Prostate gland (tissue), 2 donors: Measurements from ENCODE around the gene CFD. TPM values are rescaled to one million over a fixed set of nuclear protein-coding genes. Genes with fewer than 3 reads are reported as not detected.
A peak's percentile ranks its signal among the peaks of the same experiment; 100 is the strongest.
"Not testable (repeated sequence)": the region's sequence is repeated elsewhere in the genome, so short reads cannot be mapped to it uniquely, and the experiment has no call there.

Experiments
- DNase-seq: peaks from one replicate; pipeline ENCODE4 v3.0.0-alpha.2; 2019; ENCODE audit warnings: low spot score
- H3K27ac ChIP-seq, 2 donors: fragments of 200-600 bp; sonication (generic); 2 replicates each; pipeline ENCODE4 v1.5.1; 2017 to 2019
- H3K27me3 ChIP-seq: fragments of 200-600 bp; sonication (generic); replicated peaks from 2 replicates; pipeline ENCODE4 v1.5.1; 2019; ENCODE audit not compliant: insufficient read depth
- H3K36me3 ChIP-seq, 2 donors: fragments of 200-600 bp; sonication (generic); 1 replicate in 1 of 2; 2 replicates in 1 of 2; pipeline versions ENCODE4 v1.5.1 to v1.8.1; 2017 to 2019
- H3K4me1 ChIP-seq: fragments of 200-600 bp; sonication (generic); replicated peaks from 2 replicates; pipeline ENCODE4 v1.5.1; 2019
- H3K4me3 ChIP-seq, 2 donors: fragments of 200-600 bp; sonication (generic); 2 replicates each; pipeline ENCODE4 v1.5.1; 2017 to 2019
- H3K9me3 ChIP-seq: fragments of 200-600 bp; sonication (generic); 2 replicates; pipeline ENCODE4 v1.5.1; 2017
- POLR2A ChIP-seq: fragments of 450-650 bp; IDR thresholded peaks from one replicate; pipeline ENCODE4 v1.6.1; 2016; ENCODE audit warnings: antibody characterized with exemption, mild to moderate bottlenecking
- POLR2AphosphoS5 ChIP-seq: sonication (generic); formaldehyde crosslinking; IDR thresholded peaks from one replicate; pipeline ENCODE4 v1.6.1; 2017; ENCODE audit warnings: antibody characterized with exemption
- WGBS: methylation state at CpG from one replicate; pipeline ENCODE4 v1.1.5; 2018; 5-methylcytosine and 5-hydroxymethylcytosine counted together
- intact Hi-C: fragments of 100-400 bp; cut with DNase I; formaldehyde crosslinking; loops from one replicate; pipeline ENCODE4 v1.14.2; 2022
- total RNA-seq, 2 donors: library from RNA; depleted of rRNA; stranded (reverse); fragments of >200 nt; gene quantifications; one replicate each; pipeline ENCODE4 v1.1.0, GENCODE V29; 2016
- TF ChIP-seq, protein P1 (sequence below), 4 experiments: fragments of 200-600 bp in 2 of 4; fragments of 450-650 bp in 2 of 4; sonication (generic) in 2 of 4; IDR thresholded peaks; 1 replicate in 3 of 4; 2 replicates in 1 of 4; pipeline ENCODE4 v1.5.1; 2016 to 2019; ENCODE audit warnings: antibody characterized with exemption in 4 of 4, mild to moderate bottlenecking in 2 of 4, moderate library complexity in 2 of 4

Gene CFD
- total RNA-seq, 2 donors from 2014 or later, result 92.2 to 167 TPM

DNA sequence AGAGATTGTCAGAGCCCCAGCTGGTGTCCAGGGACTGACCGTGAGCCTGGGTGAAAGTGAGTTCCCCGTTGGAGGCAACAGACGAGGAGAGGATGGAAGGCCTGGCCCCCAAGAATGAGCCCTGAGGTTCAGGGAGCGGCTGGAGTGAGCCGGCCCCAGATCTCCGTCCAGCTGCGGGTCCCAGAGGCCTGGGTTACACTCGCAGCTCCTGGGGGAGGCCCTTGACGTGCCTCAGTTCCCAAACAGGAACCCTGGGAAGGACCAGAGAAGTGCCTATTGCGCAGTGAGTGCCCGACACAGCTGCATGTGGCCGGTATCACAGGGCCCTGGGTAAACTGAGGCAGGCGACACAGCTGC, 8.5 kb upstream of the CFD start:
- intact Hi-C loops, result no loop called here
- no peaks in the 10 kb centered on the region for H3K9me3 ChIP-seq

DNA sequence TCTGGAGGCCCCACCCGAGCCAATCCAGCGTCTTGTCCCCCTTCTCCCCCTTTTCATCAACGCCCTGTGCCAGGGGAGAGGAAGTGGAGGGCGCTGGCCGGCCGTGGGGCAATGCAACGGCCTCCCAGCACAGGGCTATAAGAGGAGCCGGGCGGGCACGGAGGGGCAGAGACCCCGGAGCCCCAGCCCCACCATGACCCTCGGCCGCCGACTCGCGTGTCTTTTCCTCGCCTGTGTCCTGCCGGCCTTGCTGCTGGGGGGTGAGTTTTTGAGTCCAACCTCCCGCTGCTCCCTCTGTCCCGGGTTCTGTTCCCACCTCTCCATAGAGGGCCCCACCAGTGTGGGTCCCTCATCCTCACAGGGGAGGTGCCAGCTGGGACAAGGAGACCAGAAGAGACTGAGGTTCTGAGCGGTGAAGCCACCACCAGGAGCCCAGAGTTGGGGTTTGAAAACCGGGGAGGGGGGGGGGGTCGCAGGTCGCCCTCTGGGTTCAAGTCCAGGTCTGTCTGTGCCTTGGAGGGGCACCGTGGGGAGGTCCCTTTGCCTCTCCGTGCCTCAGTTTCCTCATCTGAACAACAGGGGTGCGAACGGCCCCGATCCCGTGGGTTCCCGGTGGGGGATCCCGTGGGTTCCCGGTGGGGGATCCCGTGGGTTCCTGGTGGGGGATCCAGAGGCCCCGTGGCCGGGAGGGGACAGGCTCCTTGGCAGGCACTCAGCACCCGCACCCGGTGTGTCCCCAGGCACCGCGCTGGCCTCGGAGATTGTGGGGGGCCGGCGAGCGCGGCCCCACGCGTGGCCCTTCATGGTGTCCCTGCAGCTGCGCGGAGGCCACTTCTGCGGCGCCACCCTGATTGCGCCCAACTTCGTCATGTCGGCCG, 7.1 kb upstream of the CFD start, which contains the start of gene ELANE:
Gene ELANE, plus strand, starts transcription at position 168 of the 878 bp plus-strand sequence. Its CDS starts 26 bp downstream, at position 194.
- Histone ChIP-seq H3K27me3 (peaks cover 6% of the 10 kb centered on the region), H3K36me3 (no peaks in the 10 kb centered on the region), H3K4me1 (peaks cover 4% of the 10 kb centered on the region), H3K27ac (peak within 1 kb of the TSS; percentile 55 to 64), H3K4me3 (no peak within 1 kb of the TSS), H3K9me3 (no peaks in the 10 kb centered on the region)
- intact Hi-C loops, result no loop called here
- TF ChIP-seq POLR2A, result no peak
- TF ChIP-seq, protein P1, sequence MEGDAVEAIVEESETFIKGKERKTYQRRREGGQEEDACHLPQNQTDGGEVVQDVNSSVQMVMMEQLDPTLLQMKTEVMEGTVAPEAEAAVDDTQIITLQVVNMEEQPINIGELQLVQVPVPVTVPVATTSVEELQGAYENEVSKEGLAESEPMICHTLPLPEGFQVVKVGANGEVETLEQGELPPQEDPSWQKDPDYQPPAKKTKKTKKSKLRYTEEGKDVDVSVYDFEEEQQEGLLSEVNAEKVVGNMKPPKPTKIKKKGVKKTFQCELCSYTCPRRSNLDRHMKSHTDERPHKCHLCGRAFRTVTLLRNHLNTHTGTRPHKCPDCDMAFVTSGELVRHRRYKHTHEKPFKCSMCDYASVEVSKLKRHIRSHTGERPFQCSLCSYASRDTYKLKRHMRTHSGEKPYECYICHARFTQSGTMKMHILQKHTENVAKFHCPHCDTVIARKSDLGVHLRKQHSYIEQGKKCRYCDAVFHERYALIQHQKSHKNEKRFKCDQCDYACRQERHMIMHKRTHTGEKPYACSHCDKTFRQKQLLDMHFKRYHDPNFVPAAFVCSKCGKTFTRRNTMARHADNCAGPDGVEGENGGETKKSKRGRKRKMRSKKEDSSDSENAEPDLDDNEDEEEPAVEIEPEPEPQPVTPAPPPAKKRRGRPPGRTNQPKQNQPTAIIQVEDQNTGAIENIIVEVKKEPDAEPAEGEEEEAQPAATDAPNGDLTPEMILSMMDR (IDR thresholded peaks at IDR 0.05), result no peak
- TF ChIP-seq POLR2AphosphoS5, result no peak
- DNase-seq, result no peak
- 72% methylated on average over 37 of the region's 55 CpGs for WGBS

More for the DNA sequence above, 8.5 kb upstream of the CFD start:
- Histone ChIP-seq H3K36me3 (no peaks in the 10 kb centered on the region), H3K4me3 (no peak overlapping the region), H3K4me1 (peaks cover 4% of the 10 kb centered on the region), H3K27ac (peak overlapping the region; percentile 55 to 64), H3K27me3 (peaks cover 6% of the 10 kb centered on the region)
- no peak for DNase-seq
- WGBS, result 52% methylated on average over 8 of the region's 13 CpGs
- TF ChIP-seq POLR2A (no peak), POLR2AphosphoS5 (no peak)
- TF ChIP-seq, protein P1 (IDR thresholded peaks at IDR 0.05), result no peak

DNA sequence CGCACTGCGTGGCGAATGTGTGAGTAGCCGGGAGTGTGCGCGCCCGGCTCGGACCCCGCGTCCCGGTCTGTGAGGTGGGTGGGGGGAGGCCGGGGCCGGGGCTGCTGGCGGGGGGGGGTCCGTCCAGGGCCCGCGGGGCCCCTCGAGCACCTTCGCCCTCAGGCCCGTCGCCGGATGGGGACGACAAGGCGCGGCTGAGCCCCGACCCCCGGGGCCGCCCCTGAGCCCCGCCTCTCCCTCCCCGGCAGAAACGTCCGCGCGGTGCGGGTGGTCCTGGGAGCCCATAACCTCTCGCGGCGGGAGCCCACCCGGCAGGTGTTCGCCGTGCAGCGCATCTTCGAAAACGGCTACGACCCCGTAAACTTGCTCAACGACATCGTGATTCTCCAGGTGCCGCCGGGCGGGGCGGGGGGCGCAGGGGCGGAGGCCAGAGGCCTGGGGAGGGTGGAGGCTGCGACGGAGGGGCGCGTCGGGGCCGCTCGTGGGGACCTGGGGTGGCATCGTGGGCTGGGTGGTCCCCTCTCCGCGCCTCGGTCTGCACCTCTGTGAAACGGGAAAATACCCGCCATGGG, 6.4 kb upstream of the CFD start:
- TF ChIP-seq POLR2AphosphoS5 (no peak), POLR2A (no peak)
- TF ChIP-seq, protein P1 (IDR thresholded peaks at IDR 0.05), result no peak
- peaks cover 4% of the 10 kb centered on the region for H3K4me1 ChIP-seq
- intact Hi-C loops, result no loop called here
- H3K27me3 ChIP-seq, result peaks cover 6% of the 10 kb centered on the region
- H3K4me3 ChIP-seq, result no peak overlapping the region
- H3K9me3 ChIP-seq, result no peaks in the 10 kb centered on the region
- WGBS, result 22% methylated on average over 62 of the region's 67 CpGs
- H3K27ac ChIP-seq, result no peak overlapping the region
- no peaks in the 10 kb centered on the region for H3K36me3 ChIP-seq
- DNase-seq, result no peak

DNA sequence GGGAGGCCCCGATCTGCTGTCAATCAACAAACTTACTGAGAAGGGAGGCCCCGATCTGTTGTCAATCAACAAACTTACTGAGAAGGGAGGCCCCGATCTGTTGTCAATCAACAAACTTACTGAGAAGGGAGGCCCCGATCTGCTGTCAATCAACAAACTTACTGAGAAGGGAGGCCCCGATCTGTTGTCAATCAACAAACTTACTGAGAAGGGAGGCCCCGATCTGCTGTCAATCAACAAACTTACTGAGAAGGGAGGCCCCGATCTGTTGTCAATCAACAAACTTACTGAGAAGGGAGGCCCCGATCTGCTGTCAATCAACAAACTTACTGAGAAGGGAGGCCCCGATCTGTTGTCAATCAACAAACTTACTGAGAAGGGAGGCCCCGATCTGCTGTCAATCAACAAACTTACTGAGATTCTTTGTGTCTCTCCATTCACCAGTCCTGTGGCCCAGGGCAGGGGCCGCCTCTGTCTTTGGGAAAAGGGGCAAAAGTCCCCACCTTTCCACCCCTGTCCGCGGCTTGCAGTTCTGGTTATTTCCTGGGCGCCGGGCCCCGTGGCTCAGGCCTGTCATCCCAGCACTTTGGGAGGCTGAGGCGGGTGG, 5.7 kb upstream of the CFD start:
- H3K9me3 ChIP-seq, H3K4me3 ChIP-seq, H3K4me1 ChIP-seq, DNase-seq, H3K27ac ChIP-seq, H3K36me3 ChIP-seq, H3K27me3 ChIP-seq, intact Hi-C loops: not testable (repeated sequence)
- WGBS, result 71% methylated on average over 13 of the region's 17 CpGs

DNA sequence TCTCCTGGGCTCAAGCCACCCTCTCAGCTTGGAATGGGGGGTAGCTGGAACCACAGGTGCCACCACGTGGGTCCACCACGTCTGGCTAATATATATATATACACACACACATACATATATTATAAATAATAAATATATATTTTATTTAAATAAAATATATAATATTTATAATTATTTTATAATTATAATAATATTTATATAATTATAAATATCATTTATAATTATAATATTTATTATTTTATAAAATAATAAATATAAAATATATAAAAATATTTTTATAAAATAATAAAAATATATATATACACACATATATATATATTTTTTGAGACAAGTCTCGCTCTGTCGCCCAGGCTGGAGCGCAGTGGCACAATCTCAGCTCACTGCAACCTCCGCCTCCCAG, 4.9 kb upstream of the CFD start:
- intact Hi-C loops, result no loop called here
- Histone ChIP-seq H3K36me3 (no peaks in the 10 kb centered on the region), H3K27ac (no peak overlapping the region), H3K4me3 (no peak overlapping the region), H3K4me1 (peaks cover 4% of the 10 kb centered on the region), H3K9me3 (no peaks in the 10 kb centered on the region), H3K27me3 (peaks cover 6% of the 10 kb centered on the region)
- DNase-seq, result no peak
- 74% methylated on average over 6 of the region's 6 CpGs for WGBS
- TF ChIP-seq, protein P1 (IDR thresholded peaks at IDR 0.05), result no peak
- TF ChIP-seq POLR2AphosphoS5 (no peak), POLR2A (no peak)
